HG02970 (cell line): Measurements from ENCODE around the gene UST.
A peak's percentile ranks its signal among the peaks of the same experiment; 100 is the strongest.

ENCODE experiments used
- ATAC-seq: cut with Tn5 transposase; IDR thresholded peaks from one replicate; pipeline ENCODE4 v1.9.1; 2021; ENCODE audit warnings: mild to moderate bottlenecking, moderate library complexity, moderate number of reproducible peaks; ENCODE audit not compliant: unreplicated experiment, low FRiP score

The UST gene, protein sequence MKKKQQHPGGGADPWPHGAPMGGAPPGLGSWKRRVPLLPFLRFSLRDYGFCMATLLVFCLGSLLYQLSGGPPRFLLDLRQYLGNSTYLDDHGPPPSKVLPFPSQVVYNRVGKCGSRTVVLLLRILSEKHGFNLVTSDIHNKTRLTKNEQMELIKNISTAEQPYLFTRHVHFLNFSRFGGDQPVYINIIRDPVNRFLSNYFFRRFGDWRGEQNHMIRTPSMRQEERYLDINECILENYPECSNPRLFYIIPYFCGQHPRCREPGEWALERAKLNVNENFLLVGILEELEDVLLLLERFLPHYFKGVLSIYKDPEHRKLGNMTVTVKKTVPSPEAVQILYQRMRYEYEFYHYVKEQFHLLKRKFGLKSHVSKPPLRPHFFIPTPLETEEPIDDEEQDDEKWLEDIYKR

GRCh38 chr6:148746363-148747144, at the start of gene UST:
UST (plus strand) TSS chr6:148747030; CDS start chr6:148747431, 401 bp downstream.
- ATAC-seq, result no peak

DNA sequence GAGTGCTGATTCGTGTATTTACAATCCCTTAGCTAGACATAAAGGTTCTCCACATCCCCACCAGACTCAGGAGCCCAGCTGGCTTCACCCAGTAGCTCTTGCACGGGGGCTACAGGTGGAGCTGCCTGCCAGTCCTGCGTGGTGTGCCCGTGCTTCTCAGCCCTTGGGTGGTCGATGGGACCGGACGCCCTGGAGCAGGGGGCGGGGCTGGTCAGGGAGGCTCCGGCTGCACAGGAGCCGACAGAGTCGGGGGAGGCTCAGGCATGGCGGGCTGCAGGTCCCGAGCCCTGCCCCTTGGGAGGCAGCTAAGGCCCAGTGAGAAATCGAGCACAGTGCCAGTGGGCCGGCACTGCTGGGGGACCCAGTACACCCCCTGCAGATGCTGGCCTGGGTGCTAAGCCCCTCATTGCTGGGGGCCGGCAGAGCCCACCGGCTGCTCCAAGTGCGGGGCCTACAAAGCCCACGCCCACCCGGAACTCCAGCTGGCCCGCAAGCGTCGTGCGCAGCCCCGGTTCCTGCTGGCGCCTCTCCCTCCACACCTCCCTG, 48.9 kb upstream of the UST start:
- no peak for ATAC-seq

- no peak for ATAC-seq
Observed at GRCh38 chr6:148698671-148699180, 48.1 kb upstream of the UST start.

DNA sequence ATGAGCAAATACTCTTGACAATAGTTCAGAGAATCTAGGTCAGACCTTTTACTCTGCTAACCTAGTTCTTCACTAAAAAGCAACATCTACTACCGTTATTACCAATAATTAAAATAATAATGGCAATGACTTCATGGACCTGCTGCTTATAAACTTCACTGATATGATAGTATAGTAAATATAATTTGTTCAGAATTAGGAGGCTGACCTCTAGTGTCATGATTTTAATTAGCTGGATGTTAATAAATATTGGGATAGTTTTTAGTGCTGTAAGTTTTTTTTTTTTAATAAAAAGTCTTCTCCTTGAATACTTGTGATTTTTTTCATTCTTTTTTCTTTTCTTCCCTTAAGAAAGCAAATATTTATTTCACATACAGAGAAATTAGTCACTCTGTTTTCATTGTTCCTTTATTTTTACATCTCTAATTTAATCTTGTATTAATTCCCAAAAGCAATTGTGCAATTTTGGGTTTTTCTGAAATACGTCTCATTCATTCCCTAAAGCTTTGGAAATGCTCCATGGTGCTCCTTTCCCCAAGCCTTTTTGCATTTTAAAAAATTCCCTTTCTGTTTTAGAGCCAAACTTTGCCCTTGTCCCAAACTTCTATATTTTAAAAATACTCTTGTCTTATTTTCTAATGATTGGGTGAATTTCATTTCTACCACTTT, 46.6 kb upstream of the UST start:
- no peak for ATAC-seq

DNA sequence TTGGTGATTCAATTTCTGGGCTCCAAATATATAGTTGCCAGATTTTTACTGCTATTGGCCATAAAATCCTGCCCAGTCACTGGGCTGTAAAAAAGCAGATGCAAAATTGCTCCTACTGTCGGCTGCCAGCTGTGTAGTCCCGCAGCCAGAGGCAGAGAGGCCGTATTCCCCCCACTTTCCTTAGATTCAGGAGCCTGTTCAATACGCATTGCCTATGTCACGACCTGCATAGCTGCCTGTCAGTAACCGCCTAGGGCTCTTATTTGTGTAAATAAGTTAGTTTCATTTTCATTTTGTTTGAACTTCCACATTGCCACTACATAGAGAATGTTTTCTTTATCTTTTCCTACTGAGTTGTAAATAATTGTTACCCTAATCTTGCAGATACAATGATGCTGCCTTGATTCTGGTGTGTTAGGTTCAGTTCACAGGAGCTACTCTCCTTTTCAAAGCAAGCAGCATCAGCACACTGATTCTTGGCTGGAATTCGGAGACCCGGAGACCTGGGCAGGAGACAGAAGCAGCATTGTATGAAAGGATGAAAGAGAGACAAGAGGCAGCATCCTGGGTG, 46.0 kb upstream of the UST start:
- ATAC-seq, result peak; percentile 67

- no peak for ATAC-seq
Observed at GRCh38 chr6:148701375-148701774, 45.5 kb upstream of the UST start.

GRCh38 chr6:148703900-148704299, 42.9 kb upstream of the UST start:
- ATAC-seq, result no peak

DNA sequence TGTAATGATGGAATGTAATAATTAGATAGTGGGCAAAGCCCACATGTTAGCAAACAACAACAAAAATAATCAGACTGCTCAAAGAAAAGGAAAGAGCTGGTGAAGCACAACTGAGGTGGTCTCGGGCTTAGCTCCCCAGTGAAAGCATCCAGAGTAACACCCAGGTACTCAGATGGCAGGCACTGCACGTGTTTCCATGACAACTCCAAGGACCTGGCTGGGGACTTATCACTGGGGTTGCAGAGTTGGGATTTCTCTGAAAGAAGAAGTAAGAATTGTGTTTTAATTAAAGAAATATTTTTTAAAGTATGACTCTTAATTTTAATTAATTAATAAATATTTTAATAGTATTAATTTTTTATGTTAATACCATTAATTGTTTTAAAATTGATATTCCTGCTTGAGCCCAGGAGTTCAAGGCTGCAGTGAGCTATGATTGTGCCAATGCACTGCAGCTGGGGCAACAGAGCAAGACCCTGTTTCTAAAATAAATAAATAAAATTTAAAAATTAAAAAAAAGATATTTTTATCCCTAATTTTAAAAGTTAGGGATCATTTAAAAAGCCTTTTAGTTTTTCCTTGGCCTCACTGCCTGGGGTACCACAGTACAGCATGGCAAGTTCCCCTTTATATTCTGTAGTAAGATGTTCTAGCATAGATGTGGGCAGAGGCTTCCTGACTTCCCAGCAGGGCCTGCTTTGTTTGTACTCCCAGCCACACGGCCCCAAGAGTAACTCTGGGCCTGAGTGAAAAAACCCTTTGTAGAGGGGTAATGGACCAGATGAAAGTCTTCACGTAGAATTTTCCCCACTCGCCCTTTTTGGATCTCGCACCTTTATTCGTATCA, 42.2 kb upstream of the UST start:
- ATAC-seq, result no peak

- no peak for ATAC-seq
Observed at GRCh38 chr6:148708707-148709106, 38.1 kb upstream of the UST start.

GRCh38 chr6:148709577-148709976, 37.3 kb upstream of the UST start:
- ATAC-seq, result no peak

DNA sequence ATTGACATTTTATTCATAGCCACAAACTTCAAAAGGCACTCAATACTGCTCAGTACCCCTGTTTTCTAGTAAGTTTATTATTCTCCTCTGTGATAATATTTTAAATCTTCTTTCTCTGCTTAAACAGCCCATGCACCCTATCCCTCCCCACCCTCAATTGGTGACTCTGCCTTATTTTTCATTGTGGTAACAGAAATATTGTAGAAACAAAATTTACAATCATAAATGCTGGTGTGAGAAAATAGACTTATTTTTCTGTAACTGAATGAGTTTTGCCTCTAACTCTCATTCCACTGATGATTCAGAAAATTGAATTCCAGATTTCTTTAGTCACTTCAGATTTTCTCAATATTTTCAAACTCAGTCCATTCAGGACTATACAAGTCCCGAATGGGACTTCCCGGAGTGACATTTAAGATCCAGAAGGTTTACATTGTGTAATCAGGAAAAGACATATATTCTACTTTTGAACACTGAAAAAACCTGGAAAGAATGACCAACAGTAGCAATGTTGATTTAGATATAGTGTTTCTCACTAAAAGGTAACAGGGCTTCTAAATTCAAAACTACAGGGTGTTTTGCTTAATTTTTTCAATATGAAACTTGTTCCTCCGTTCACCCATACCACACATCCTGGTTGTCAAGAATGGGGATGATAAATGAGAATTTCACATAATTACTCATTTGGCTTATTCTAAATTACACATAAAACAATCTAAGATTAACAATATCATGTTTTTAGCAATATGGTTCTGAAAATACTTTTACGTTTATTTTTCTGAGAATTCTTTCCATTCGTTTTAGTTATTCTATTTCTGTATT, 34.8 kb upstream of the UST start:
- no peak for ATAC-seq

- no peak for ATAC-seq
Observed at GRCh38 chr6:148713033-148713738, 33.6 kb upstream of the UST start.

DNA sequence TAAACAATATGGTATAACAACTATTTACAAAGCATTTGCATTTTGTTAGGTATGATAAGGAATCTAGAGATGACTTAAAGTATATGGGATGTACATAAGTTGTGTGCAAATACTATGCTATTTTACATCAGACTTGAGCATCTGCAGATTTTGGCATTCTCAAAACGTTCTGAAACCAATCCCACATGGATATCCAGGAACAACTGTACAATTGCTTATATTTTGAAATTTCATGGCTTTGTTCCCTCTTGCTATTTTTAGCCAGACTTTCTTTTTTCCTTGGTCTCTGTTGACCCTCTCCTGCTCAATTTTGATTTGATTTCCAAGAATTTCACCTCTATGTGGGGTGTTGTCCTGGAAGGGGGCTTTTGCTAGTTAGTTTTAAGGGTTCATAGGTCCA, 32.9 kb upstream of the UST start:
- no peak for ATAC-seq

DNA sequence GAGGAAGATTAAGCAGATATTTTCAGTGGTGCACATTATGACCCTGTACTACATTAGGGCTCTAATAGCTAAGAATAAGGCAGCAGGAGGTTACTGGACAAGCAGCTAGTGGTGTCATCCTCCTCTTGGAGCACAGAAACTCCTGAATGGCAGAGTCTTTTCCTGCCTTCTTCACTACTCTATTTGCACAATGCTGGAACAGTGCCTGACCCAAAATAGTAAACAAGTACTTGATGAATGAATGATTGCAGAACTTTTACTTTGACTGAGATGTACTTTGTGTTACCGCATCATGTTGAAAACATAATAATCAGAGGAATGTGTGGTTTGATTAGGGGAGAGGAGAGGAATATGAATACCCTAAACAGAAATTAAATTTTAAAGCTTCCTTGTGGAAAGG, 30.0 kb upstream of the UST start:
- no peak for ATAC-seq

- no peak for ATAC-seq
Observed at GRCh38 chr6:148720406-148720805, 26.4 kb upstream of the UST start.

DNA sequence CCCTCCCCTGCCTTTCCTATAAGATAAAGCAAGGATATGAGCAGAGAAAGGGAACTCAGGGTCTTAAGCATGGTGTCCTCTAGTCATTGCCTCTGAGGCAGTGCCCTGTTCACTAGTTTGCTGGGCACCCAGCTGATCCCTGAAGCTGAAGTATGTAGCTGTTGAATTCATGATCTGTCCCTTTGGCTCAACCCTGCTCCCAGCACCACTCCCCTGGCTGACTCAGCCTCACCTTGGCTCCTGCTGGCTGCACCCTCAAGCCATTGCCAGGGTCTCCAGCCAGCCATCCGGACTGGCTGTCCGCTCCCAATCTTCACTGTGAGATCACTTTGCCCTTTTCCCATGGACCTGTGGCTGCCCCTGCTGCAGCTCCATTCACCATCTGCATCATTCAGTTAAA, 25.9 kb upstream of the UST start:
- ATAC-seq, result no peak

DNA sequence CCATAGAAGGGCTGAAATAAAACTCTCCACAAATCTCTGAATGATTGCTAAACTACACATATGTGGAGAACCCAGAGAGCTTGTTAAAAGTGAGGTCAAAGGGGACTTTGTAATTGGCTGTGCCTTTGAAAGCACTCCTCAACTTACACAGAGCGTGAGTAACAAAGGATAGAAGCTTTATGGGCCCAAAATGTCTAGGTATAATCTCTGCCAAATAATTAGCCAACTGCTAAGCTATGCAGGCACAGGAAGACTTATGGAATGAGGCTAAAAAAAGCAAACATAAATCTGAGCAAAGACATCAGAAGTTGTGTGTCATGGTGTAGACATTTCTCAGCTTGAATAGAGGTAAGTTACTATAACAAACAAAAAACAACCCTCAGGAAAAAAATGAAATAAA, 23.3 kb upstream of the UST start:
- ATAC-seq, result no peak

DNA sequence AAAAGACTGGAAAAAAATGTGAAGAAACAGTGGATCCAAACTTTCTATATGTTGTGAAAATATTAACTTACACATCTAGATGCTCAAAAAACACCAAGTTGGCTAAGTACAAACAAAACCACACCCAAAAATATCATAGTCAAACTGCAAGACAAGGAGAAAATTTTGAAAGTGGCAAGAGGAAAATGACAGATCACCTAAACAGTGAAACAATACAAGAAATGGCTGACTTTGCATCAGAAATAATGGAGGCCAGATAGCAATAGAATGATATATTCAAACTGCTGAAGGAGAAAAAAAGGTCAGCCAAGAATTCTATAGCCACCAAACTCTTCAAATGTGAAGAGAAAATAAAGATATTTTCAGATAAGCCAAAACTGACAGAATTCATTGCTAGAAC, 22.4 kb upstream of the UST start:
- ATAC-seq, result no peak
